ENCODE data around the gene AP5S1.
A peak's percentile ranks its signal among the peaks of the same experiment; 100 is the strongest.
"Not testable (repeated sequence)": the region's sequence is repeated elsewhere in the genome, so short reads cannot be mapped to it uniquely, and the experiment has no call there.

AP5S1 gene, protein sequence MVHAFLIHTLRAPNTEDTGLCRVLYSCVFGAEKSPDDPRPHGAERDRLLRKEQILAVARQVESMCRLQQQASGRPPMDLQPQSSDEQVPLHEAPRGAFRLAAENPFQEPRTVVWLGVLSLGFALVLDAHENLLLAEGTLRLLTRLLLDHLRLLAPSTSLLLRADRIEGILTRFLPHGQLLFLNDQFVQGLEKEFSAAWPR

GRCh38 chr20:3820048-3820900 is at the start of gene AP5S1:
TSS of gene AP5S1 (plus strand) at chr20:3820547. CDS start at chr20:3822118, 1,571 bp downstream.
- DNase-seq (ENCODE audit: low read depth): peak; percentile 85

DNA sequence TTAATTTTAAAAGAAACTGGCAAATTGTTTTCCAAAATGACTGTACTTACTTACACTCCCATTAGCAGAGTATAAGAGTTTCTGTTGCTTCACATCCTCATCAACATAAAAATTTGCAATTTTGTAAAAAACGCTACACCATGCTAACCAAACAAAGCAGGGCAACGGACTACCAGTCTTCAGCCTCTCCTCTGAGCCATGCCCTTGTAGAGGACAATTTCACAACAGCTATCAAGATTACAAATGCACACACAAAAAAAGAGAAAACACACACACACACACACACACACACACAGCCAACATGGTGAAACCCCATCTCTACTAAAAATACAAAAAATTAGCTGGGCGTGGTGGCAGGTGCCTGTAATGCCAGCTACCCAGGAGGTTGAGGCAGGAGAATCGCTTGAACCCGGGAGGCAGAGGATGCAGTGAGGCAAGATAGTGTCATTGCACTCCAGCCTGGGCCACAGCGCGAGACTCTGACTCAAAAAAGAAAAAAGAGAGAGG is 48.7 kb upstream of the AP5S1 start:
- DNase-seq (ENCODE audit: low read depth): no peak

DNA sequence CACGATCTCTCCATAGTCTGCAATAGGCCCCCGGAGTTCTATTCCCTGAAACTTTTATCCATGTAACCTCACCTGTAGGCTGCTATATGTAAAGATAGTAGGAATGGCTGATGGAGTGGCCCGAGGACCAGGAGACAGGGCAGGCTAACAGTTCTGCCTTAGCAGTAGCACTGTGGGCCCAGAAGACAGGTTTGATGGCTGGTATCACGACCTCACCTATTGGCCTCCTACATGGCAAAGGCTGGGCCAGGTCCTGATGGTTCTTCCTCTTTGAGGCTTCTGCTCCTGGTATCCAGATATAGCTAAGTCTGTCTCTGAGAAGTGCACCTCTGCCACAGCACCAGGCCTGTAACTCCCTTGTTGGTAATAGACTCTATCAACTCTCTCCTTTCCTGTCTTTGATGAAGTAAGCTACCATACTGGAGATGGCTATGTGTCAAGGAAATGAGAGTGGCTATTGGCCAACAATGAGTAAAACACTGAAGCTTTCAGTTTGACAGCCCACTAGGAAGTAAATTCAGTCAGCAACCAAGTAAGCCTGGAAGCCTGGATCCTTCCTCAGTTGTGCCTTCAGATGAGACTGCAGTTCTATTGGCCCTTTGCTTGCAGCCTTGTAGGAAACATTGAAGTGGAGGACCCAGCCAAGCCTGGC is 44.8 kb upstream of the AP5S1 start:
- no peak for DNase-seq (ENCODE audit: low read depth)

GRCh38 chr20:3777381-3777715 is 43.0 kb upstream of the AP5S1 start:
- no peak for DNase-seq (ENCODE audit: low read depth)

- no peak for DNase-seq (ENCODE audit: low read depth)
These were observed 42.4 kb upstream of the AP5S1 start for GRCh38 chr20:3777716-3778629.

GRCh38 chr20:3778976-3779375 is 41.4 kb upstream of the AP5S1 start:
- DNase-seq (ENCODE audit: low read depth): no peak

- no peak for DNase-seq (ENCODE audit: low read depth)
These were observed 39.0 kb upstream of the AP5S1 start, which contains the start of gene SPEF1 for GRCh38 chr20:3781153-3781910. TSS of gene SPEF1 (minus strand) at chr20:3781448. CDS start at chr20:3781287, 161 bp downstream.

DNA sequence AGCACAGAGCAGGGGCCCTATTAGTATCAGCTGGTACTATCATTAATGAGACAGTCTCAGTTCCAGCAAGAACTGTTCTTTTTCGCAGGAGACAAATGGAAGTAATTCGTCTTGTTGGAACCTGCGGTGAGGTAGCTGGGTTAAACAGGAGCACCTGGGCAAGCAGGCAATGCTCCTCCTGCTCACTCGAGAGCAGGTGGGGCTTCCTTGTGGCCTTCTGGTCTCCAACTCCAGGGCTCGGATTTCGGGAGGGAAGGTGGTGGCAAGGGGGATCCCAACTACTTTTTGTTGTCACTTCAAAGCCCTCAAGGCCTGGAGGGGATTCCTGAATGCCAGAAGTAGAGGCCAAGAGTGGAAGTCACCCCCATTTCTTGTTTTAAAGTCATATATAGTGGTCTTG is 37.8 kb upstream of the AP5S1 start:
- no peak for DNase-seq (ENCODE audit: low read depth)

DNA sequence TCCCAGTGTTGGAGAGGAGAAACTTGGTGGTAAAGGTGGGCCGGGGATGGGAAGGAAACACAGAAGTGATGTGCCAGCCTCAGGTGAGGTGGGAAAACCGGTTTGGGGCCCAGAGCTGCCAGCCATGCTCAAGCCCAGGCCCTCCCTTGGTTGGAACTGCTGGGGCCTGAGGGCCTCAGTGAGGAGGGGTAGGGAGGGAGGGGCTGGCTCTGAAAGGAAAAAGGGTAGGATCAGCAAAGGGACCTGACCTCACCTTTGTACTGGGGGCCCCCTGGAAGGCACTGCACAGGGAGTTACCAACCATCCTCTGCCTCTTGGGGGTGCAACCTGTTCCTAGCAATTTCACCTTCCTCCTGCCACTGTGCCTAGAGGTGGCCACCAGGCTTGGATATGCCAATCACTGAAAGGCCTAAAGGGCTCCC is 37.3 kb upstream of the AP5S1 start:
- no peak for DNase-seq (ENCODE audit: low read depth)

GRCh38 chr20:3783511-3784195 is 36.7 kb upstream of the AP5S1 start:
- DNase-seq (ENCODE audit: low read depth): no peak

GRCh38 chr20:3784216-3784853 is 36.0 kb upstream of the AP5S1 start:
- no peak for DNase-seq (ENCODE audit: low read depth)

DNA sequence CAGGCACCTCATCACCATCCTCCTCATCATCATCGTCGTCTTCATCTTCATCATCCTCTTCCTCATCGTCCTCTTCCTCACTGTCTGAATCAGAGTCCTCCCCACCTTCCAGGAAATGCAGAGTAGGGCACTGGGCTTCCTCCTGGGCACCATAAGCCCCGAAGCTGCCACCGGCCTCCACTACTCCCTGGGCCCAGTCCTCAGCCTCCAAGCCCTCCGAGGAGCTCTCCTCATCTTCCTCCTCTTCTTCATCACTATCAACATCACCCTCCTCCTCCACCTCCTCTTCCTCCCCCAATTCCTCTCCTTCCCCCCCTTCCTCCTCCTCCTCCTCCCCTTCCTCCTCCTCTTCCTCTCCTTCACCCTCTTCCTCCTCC is 35.5 kb upstream of the AP5S1 start:
- no peak for DNase-seq (ENCODE audit: low read depth)

GRCh38 chr20:3785240-3786125 is 34.9 kb upstream of the AP5S1 start:
- DNase-seq (ENCODE audit: low read depth): no peak

- DNase-seq (ENCODE audit: low read depth): no peak
These were observed 34.2 kb upstream of the AP5S1 start for GRCh38 chr20:3786126-3786484.

- DNase-seq (ENCODE audit: low read depth): peak; percentile 75
These were observed 33.6 kb upstream of the AP5S1 start, which contains the start of gene CENPB for GRCh38 chr20:3786665-3787323. TSS of gene CENPB (minus strand) at chr20:3786740. CDS start at chr20:3786483, 257 bp downstream.

DNA sequence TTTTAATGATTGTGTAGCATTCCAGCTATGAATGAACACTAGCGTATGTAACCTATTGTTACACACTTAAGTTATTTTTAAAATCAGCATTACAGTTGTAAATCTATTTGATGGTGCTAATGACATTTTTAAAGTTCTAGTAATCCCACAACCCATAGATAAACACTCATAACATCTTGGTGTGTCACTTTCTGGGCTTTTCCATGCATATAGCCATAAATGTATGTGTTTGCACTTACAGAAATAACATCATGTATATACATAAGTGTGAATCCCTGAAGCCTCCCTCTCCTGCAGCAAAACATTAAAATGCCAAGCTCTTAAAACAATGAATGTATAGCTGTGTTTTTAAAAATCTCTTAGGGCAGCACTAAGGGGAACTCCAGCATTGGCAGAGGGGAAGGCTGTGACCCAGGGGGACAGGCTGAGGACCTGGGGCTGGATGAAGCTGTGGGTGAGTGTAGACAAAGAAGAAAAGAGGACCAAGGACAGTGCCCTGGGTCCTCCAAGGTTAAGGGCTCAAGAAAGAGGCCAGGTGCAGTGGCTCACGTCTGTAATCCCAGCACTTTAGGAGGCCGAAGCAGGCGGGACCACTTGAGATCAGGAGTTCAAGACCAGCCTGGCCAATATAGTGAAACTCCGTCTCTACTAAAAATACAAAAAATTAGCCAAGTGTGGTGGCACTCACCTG is 32.9 kb upstream of the AP5S1 start:
- no peak for DNase-seq (ENCODE audit: low read depth)

DNA sequence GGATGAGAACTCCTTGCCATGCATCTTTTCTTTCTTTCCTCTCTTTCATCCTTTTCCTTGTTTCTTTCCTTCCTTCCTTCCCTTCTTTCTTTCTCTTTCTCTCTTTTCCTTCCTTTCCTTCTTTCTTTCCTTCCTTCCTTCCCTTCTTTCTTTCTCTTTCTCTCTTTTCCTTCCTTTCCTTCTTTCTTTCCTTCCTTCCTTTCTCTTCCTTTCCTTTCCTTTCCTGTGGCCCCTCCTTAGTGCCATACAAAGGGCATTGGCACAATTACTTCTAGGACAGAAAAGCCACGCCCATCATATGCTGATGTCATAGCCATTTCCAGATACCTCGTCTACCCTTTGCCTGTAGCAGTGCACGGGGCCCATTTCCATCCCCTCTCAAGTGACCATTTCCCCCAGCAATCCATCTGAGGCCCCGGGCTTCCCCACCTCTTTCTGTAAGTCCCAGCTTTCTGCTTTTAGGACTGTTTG is 31.6 kb upstream of the AP5S1 start:
- no peak for DNase-seq (ENCODE audit: low read depth)

- DNase-seq (ENCODE audit: low read depth): not testable (repeated sequence)
These were observed 31.1 kb upstream of the AP5S1 start for GRCh38 chr20:3789201-3789600.
